Right atrium auricular region (tissue), 2 donors: ENCODE data around the gene CADM2. TPM values are rescaled to one million over a fixed set of nuclear protein-coding genes. Genes with fewer than 3 reads are reported as not detected.

ENCODE experiments used
- DNase-seq: peaks from one replicate; pipeline ENCODE4 v3.0.0-alpha.2; 2019; ENCODE audit warnings: low spot score
- H3K27ac ChIP-seq, 2 donors: fragments of 200-600 bp; sonication (generic); 1 replicate in 1 of 2; 2 replicates in 1 of 2; pipeline ENCODE4 v1.5.1; 2016 to 2019
- H3K27me3 ChIP-seq, 2 donors: fragments of 200-600 bp; sonication (generic); one replicate each; pipeline versions ENCODE4 v1.5.1 to v1.6.0; 2017 to 2019
- H3K36me3 ChIP-seq: fragments of 200-600 bp; sonication (generic); one replicate; pipeline ENCODE4 v1.5.1; 2016
- H3K4me1 ChIP-seq, 2 donors: fragments of 200-600 bp; sonication (generic); one replicate each; pipeline versions ENCODE4 v1.5.1 to v1.6.0; 2017 to 2019
- H3K4me3 ChIP-seq, 2 donors: fragments of 200-600 bp; sonication (generic); 1 replicate in 1 of 2; 2 replicates in 1 of 2; pipeline ENCODE4 v1.5.1; 2017 to 2019; ENCODE audit warnings: mild to moderate bottlenecking in 1 of 2, moderate library complexity in 1 of 2
- H3K9me3 ChIP-seq, 2 donors: fragments of 200-600 bp; sonication (generic); one replicate each; pipeline ENCODE4 v1.5.1; 2019
- CTCF ChIP-seq, 2 donors: fragments of 200-600 bp; sonication (generic); IDR thresholded peaks; one replicate each; pipeline ENCODE4 v1.5.1; 2019; ENCODE audit warnings: antibody characterized with exemption in 2 of 2
- total RNA-seq, 2 donors: library from RNA; depleted of rRNA; stranded (reverse); fragments of >200 nt; gene quantifications; one replicate each; pipeline ENCODE4 v1.1.0, GENCODE V29; 2016

CADM2 gene
- total RNA-seq, 2 donors from 2014 or later = 6.5 to 9.5 TPM

GRCh38 chr3:85208650-85209049, 249.9 kb downstream of the CADM2 start:
- Histone ChIP-seq H3K27ac (no peak overlapping the region), H3K4me1 (no peaks in the 10 kb centered on the region), H3K36me3 (no peaks in the 10 kb centered on the region), H3K9me3 (no peaks in the 10 kb centered on the region), H3K4me3 (no peak overlapping the region), H3K27me3 (no peaks in the 10 kb centered on the region)
- no peak for DNase-seq
- TF ChIP-seq CTCF (IDR thresholded peaks at IDR 0.05) = no peak

- Histone ChIP-seq H3K4me3 (no peak overlapping the region), H3K9me3 (no peaks in the 10 kb centered on the region), H3K4me1 (no peaks in the 10 kb centered on the region), H3K36me3 (no peaks in the 10 kb centered on the region), H3K27ac (no peak overlapping the region), H3K27me3 (no peaks in the 10 kb centered on the region)
- no peak for DNase-seq
- no peak for TF ChIP-seq CTCF (IDR thresholded peaks at IDR 0.05)
Measured at GRCh38 chr3:85210540-85210939, 251.8 kb downstream of the CADM2 start.

- H3K4me3 ChIP-seq = no peak overlapping the region
- no peaks in the 10 kb centered on the region for H3K27me3 ChIP-seq
- H3K36me3 ChIP-seq = no peaks in the 10 kb centered on the region
- H3K4me1 ChIP-seq = no peaks in the 10 kb centered on the region
- no peak for TF ChIP-seq CTCF (IDR thresholded peaks at IDR 0.05)
- no peak overlapping the region for H3K27ac ChIP-seq
- DNase-seq = no peak
- no peaks in the 10 kb centered on the region for H3K9me3 ChIP-seq
Measured at GRCh38 chr3:85228966-85229365, 270.2 kb downstream of the CADM2 start.

- DNase-seq = no peak
- H3K4me3 ChIP-seq = no peak overlapping the region
Measured at GRCh38 chr3:85244091-85244490, 285.3 kb downstream of the CADM2 start.

GRCh38 chr3:85244519-85244918, 285.7 kb downstream of the CADM2 start:
- Histone ChIP-seq H3K27me3 (no peaks in the 10 kb centered on the region), H3K9me3 (no peaks in the 10 kb centered on the region), H3K4me3 (no peak overlapping the region), H3K4me1 (no peaks in the 10 kb centered on the region), H3K36me3 (no peaks in the 10 kb centered on the region), H3K27ac (no peak overlapping the region)
- no peak for TF ChIP-seq CTCF (IDR thresholded peaks at IDR 0.05)
- DNase-seq = no peak

More at GRCh38 chr3:85244091-85244490, 285.3 kb downstream of the CADM2 start:
- Histone ChIP-seq H3K36me3 (no peaks in the 10 kb centered on the region), H3K27me3 (no peaks in the 10 kb centered on the region), H3K4me1 (no peaks in the 10 kb centered on the region), H3K9me3 (no peaks in the 10 kb centered on the region), H3K27ac (no peak overlapping the region)
- no peak for TF ChIP-seq CTCF (IDR thresholded peaks at IDR 0.05)

- Histone ChIP-seq H3K9me3 (no peaks in the 10 kb centered on the region), H3K4me3 (no peak overlapping the region), H3K36me3 (no peaks in the 10 kb centered on the region), H3K27me3 (no peaks in the 10 kb centered on the region), H3K4me1 (no peaks in the 10 kb centered on the region), H3K27ac (no peak overlapping the region)
- no peak for TF ChIP-seq CTCF (IDR thresholded peaks at IDR 0.05)
- no peak for DNase-seq
Measured at GRCh38 chr3:85251766-85252165, 293.0 kb downstream of the CADM2 start.
